Hepatocyte (in vitro differentiated cells): ENCODE data around the gene TUNAR. TPM values are rescaled to one million over a fixed set of nuclear protein-coding genes. Genes with fewer than 3 reads are reported as not detected.

Experiments used
- DNase-seq: peaks from one replicate; pipeline ENCODE4 v3.0.0-alpha.2; 2016; ENCODE audit warnings: low spot score
- H2AFZ ChIP-seq: fragments of 200-600 bp; sonication (generic); 2 replicates; pipeline ENCODE4 v1.6.0; 2016; ENCODE audit warnings: antibody characterized with exemption, mild to moderate bottlenecking
- H3K27ac ChIP-seq: fragments of 200-600 bp; sonication (generic); 2 replicates; pipeline ENCODE4 v1.5.1; 2016; ENCODE audit warnings: mild to moderate bottlenecking
- H3K27me3 ChIP-seq: fragments of 200-600 bp; sonication (generic); 2 replicates; pipeline ENCODE4 v1.6.1; 2016
- H3K36me3 ChIP-seq: fragments of 200-600 bp; sonication (generic); replicated peaks from 2 replicates; pipeline ENCODE4 v1.5.1; 2016; ENCODE audit warnings: low read depth; ENCODE audit not compliant: insufficient read depth
- H3K4me1 ChIP-seq: fragments of 200-600 bp; sonication (generic); 2 replicates; pipeline ENCODE4 v1.5.1; 2016; ENCODE audit warnings: mild to moderate bottlenecking, moderate library complexity; ENCODE audit not compliant: insufficient read depth
- H3K4me2 ChIP-seq: fragments of 200-600 bp; sonication (generic); 2 replicates; pipeline ENCODE4 v1.6.0; 2016
- H3K4me3 ChIP-seq: fragments of 200-600 bp; sonication (generic); 2 replicates; pipeline ENCODE4 v1.5.1; 2016; ENCODE audit warnings: mild to moderate bottlenecking
- H3K79me2 ChIP-seq: fragments of 200-600 bp; sonication (generic); 2 replicates; pipeline ENCODE4 v1.6.0; 2017; ENCODE audit warnings: mild to moderate bottlenecking
- H3K9me2 ChIP-seq: fragments of 200-600 bp; sonication (generic); replicated peaks from 2 replicates; pipeline ENCODE4 v1.6.0; 2017; ENCODE audit warnings: mild to moderate bottlenecking; ENCODE audit not compliant: insufficient read depth
- H3K9me3 ChIP-seq: fragments of 200-600 bp; sonication (generic); 2 replicates; pipeline ENCODE4 v1.5.1; 2016; ENCODE audit warnings: low read depth, mild to moderate bottlenecking
- H4K20me1 ChIP-seq: fragments of 200-600 bp; sonication (generic); 2 replicates; pipeline ENCODE4 v1.6.0; 2016; ENCODE audit warnings: mild to moderate bottlenecking; ENCODE audit not compliant: insufficient read depth, poor library complexity, severe bottlenecking
- CTCF ChIP-seq: fragments of 200-600 bp; sonication (generic); IDR thresholded peaks from 2 replicates; pipeline ENCODE4 v1.5.1; 2016; ENCODE audit warnings: antibody characterized with exemption, mild to moderate bottlenecking; ENCODE audit not compliant: poor library complexity
- EZH2 ChIP-seq: fragments of 200-600 bp; sonication (generic); IDR thresholded peaks from 2 replicates; pipeline ENCODE4 v1.6.1; 2016; ENCODE audit warnings: antibody characterized with exemption, mild to moderate bottlenecking, borderline replicate concordance
- EZH2phosphoT487 ChIP-seq: fragments of 200-600 bp; sonication (generic); IDR thresholded peaks from one replicate; pipeline ENCODE4 v1.6.1; 2018; ENCODE audit warnings: antibody characterized with exemption, mild to moderate bottlenecking, low read depth, moderate library complexity; ENCODE audit not compliant: unreplicated experiment, severe bottlenecking
- WGBS: methylation state at CpG from one replicate; pipeline ENCODE4 v1.1.6; 2016; ENCODE audit warnings: low lambda C conversion rate; ENCODE audit errors: missing lambda C conversion rate; 5-methylcytosine and 5-hydroxymethylcytosine counted together
- polyA plus RNA-seq: library from polyadenylated mRNA; unstranded; fragments of >200 nt; fragmentation: Nextera tagmentation; extraction: Ambion mirVana; gene quantifications from 2 replicates; pipeline ENCODE4 v1.2.1, GENCODE V29; 2016
- total RNA-seq: library from RNA; depleted of rRNA; stranded (reverse); fragments of >200 nt; gene quantifications from 2 replicates; pipeline ENCODE4 v1.2.3, GENCODE V29; 2014

Gene TUNAR
- total and polyA plus RNA-seq, 2 experiments from 2014 or later: 0.13 TPM; not detected in 1

- H3K79me2 ChIP-seq: no peaks in the 10 kb centered on the region
- H3K27ac ChIP-seq: no peak overlapping the region
- H2AFZ ChIP-seq: no peak overlapping the region
- H3K27me3 ChIP-seq: peaks cover 27% of the 10 kb centered on the region
- WGBS: 68% methylated on average over 7 of the region's 7 CpGs
- no peaks in the 10 kb centered on the region for H3K36me3 ChIP-seq
- no peak overlapping the region for H3K4me3 ChIP-seq
- TF ChIP-seq CTCF (no peak), EZH2phosphoT487 (no peak), EZH2 (no peak)
- no peak overlapping the region for H3K4me2 ChIP-seq
- no peak for DNase-seq
- no peaks in the 10 kb centered on the region for H3K9me3 ChIP-seq
- H4K20me1 ChIP-seq: no peaks in the 10 kb centered on the region
- no peaks in the 10 kb centered on the region for H3K4me1 ChIP-seq
- H3K9me2 ChIP-seq: no peaks in the 10 kb centered on the region
Observed at GRCh38 chr14:95896498-95897135, 20.0 kb downstream of the TUNAR start.

- no peak for TF ChIP-seq EZH2
- TF ChIP-seq CTCF: no peak
- TF ChIP-seq EZH2phosphoT487: no peak
- H3K9me2 ChIP-seq: no peaks in the 10 kb centered on the region
- no peaks in the 10 kb centered on the region for H3K79me2 ChIP-seq
- H4K20me1 ChIP-seq: no peaks in the 10 kb centered on the region
- DNase-seq: no peak
- 90% methylated on average over 3 of the region's 3 CpGs for WGBS
- H3K4me1 ChIP-seq: no peaks in the 10 kb centered on the region
- H2AFZ ChIP-seq: no peak overlapping the region
- H3K27ac ChIP-seq: no peak overlapping the region
- no peak overlapping the region for H3K4me2 ChIP-seq
- peaks cover 33% of the 10 kb centered on the region for H3K27me3 ChIP-seq
- H3K36me3 ChIP-seq: no peaks in the 10 kb centered on the region
- no peaks in the 10 kb centered on the region for H3K9me3 ChIP-seq
- no peak overlapping the region for H3K4me3 ChIP-seq
Observed at GRCh38 chr14:95897280-95897679, 20.6 kb downstream of the TUNAR start.

- 66% methylated on average over 6 of the region's 6 CpGs for WGBS
- H3K4me2 ChIP-seq: no peak overlapping the region
- no peaks in the 10 kb centered on the region for H4K20me1 ChIP-seq
- H3K9me3 ChIP-seq: no peaks in the 10 kb centered on the region
- DNase-seq: no peak
- TF ChIP-seq EZH2phosphoT487 (no peak), EZH2 (no peak), CTCF (no peak)
- H3K79me2 ChIP-seq: no peaks in the 10 kb centered on the region
- H3K4me1 ChIP-seq: no peaks in the 10 kb centered on the region
- H2AFZ ChIP-seq: no peak overlapping the region
- peaks cover 24% of the 10 kb centered on the region for H3K27me3 ChIP-seq
- H3K4me3 ChIP-seq: no peak overlapping the region
- no peak overlapping the region for H3K27ac ChIP-seq
- H3K36me3 ChIP-seq: no peaks in the 10 kb centered on the region
- no peaks in the 10 kb centered on the region for H3K9me2 ChIP-seq
Observed at GRCh38 chr14:95901054-95901453, 24.4 kb downstream of the TUNAR start.
